GM23248 (cell line): Measurements from ENCODE around the gene SNRPN. TPM values are rescaled to one million over a fixed set of nuclear protein-coding genes. Genes with fewer than 3 reads are reported as not detected.
"Not testable (repeated sequence)": the region's sequence is repeated elsewhere in the genome, so short reads cannot be mapped to it uniquely, and the experiment has no call there.

Experiments used
- DNase-seq: peaks from one replicate; pipeline ENCODE4 v3.0.0-alpha.2; 2015
- H2AFZ ChIP-seq: fragments of 200-600 bp; sonication (generic); 2 replicates; pipeline ENCODE4 v1.6.1; 2016; ENCODE audit warnings: antibody characterized with exemption
- H3F3A ChIP-seq: fragments of 200-600 bp; sonication (generic); 2 replicates; pipeline ENCODE4 v1.6.1; 2016; ENCODE audit warnings: mild to moderate bottlenecking, antibody characterized with exemption, mixed run types; ENCODE audit not compliant: insufficient read depth
- H3K27ac ChIP-seq: fragments of 200-600 bp; sonication (generic); 2 replicates; pipeline ENCODE4 v1.5.1; 2016; ENCODE audit warnings: mild to moderate bottlenecking
- H3K27me3 ChIP-seq: fragments of 200-600 bp; sonication (generic); replicated peaks from 2 replicates; pipeline ENCODE4 v1.6.1; 2016; ENCODE audit warnings: mild to moderate bottlenecking; ENCODE audit not compliant: insufficient read depth
- H3K36me3 ChIP-seq: fragments of 200-600 bp; sonication (generic); 2 replicates; pipeline ENCODE4 v1.6.1; 2016; ENCODE audit warnings: low read depth, mild to moderate bottlenecking
- H3K4me1 ChIP-seq: fragments of 200-600 bp; sonication (generic); 2 replicates; pipeline ENCODE4 v1.6.1; 2016; ENCODE audit warnings: mild to moderate bottlenecking; ENCODE audit not compliant: insufficient read depth
- H3K4me2 ChIP-seq: fragments of 200-600 bp; sonication (generic); one replicate; pipeline ENCODE4 v1.6.1; 2016; ENCODE audit warnings: mild to moderate bottlenecking; ENCODE audit not compliant: unreplicated experiment
- H3K4me3 ChIP-seq: fragments of 200-600 bp; sonication (generic); 2 replicates; pipeline ENCODE4 v1.5.1; 2016; ENCODE audit warnings: mild to moderate bottlenecking
- H3K79me2 ChIP-seq: fragments of 200-600 bp; sonication (generic); 2 replicates; pipeline ENCODE4 v1.6.1; 2016; ENCODE audit warnings: mild to moderate bottlenecking; ENCODE audit not compliant: insufficient read depth
- H3K9ac ChIP-seq: fragments of 200-600 bp; sonication (generic); 2 replicates; pipeline ENCODE4 v1.6.1; 2016; ENCODE audit warnings: mild to moderate bottlenecking
- H3K9me2 ChIP-seq: fragments of 200-600 bp; sonication (generic); 2 replicates; pipeline ENCODE4 v1.6.1; 2016; ENCODE audit warnings: mixed run types, mild to moderate bottlenecking, moderate library complexity; ENCODE audit not compliant: insufficient read depth
- H3K9me3 ChIP-seq: fragments of 200-600 bp; sonication (generic); one replicate; pipeline ENCODE4 v1.6.1; 2017; ENCODE audit warnings: low read depth
- H4K20me1 ChIP-seq: fragments of 200-600 bp; sonication (generic); 2 replicates; pipeline ENCODE4 v1.6.0; 2016; ENCODE audit not compliant: insufficient read depth
- EZH2 ChIP-seq: fragments of 200-600 bp; sonication (generic); IDR thresholded peaks from 2 replicates; pipeline ENCODE4 v1.6.1; 2018; ENCODE audit warnings: antibody characterized with exemption, mild to moderate bottlenecking; ENCODE audit not compliant: insufficient read depth, poor library complexity, severe bottlenecking
- EZH2phosphoT487 ChIP-seq: fragments of 200-600 bp; sonication (generic); IDR thresholded peaks from 2 replicates; pipeline ENCODE4 v1.6.1; 2018; ENCODE audit warnings: antibody characterized with exemption, moderate library complexity, mild to moderate bottlenecking, low read depth; ENCODE audit not compliant: insufficient read depth
- WGBS, 2 experiments: methylation state at CpG; one replicate each; pipeline ENCODE4 v1.1.6; 2015 to 2017; ENCODE audit warnings: low lambda C conversion rate in 2 of 2, low coverage in 1 of 2; ENCODE audit errors: missing lambda C conversion rate in 2 of 2; 5-methylcytosine and 5-hydroxymethylcytosine counted together
- in situ Hi-C: fragments of 300-500 bp; cut with MboI; formaldehyde crosslinking; loops from 2 replicates; pipeline ENCODE4 v1.15.0; 2020
- polyA plus RNA-seq: library from polyadenylated mRNA; unstranded; fragments of >200 nt; fragmentation: Nextera tagmentation; extraction: Ambion mirVana; gene quantifications from 2 replicates; pipeline ENCODE4 v1.2.1, GENCODE V29; 2016
- total RNA-seq: library from RNA; depleted of rRNA; stranded (reverse); fragments of >200 nt; shearing (Covaris generic); gene quantifications from 2 replicates; pipeline ENCODE4 v1.2.3, GENCODE V29; 2014

Gene SNRPN
- total and polyA plus RNA-seq, 2 experiments from 2014 or later: 101 to 103 TPM

GRCh38 chr15:24962880-24963279 is 8.1 kb downstream of the SNRPN start:
- no peak overlapping the region for H3K9ac ChIP-seq
- H3K36me3 ChIP-seq: 0 out of 2 replicates have a peak, but pooled peaks cover 3% of the 10 kb centered on the region
- H3K27ac ChIP-seq: no peak overlapping the region
- no peaks in the 10 kb centered on the region for H4K20me1 ChIP-seq
- peaks cover 36% of the 10 kb centered on the region for H3K79me2 ChIP-seq
- H2AFZ ChIP-seq: no peak overlapping the region
- no peak for DNase-seq
- no peaks in the 10 kb centered on the region for H3K27me3 ChIP-seq
- H3K4me3 ChIP-seq: no peak overlapping the region
- in situ Hi-C loops: no loop called here
- no peaks in the 10 kb centered on the region for H3K4me1 ChIP-seq
- no peaks in the 10 kb centered on the region for H3F3A ChIP-seq
- no peaks in the 10 kb centered on the region for H3K9me3 ChIP-seq
- H3K4me2 ChIP-seq: no peak overlapping the region
- no peaks in the 10 kb centered on the region for H3K9me2 ChIP-seq
- 80 to 84% methylated on average over 4 of the region's 4 CpGs for WGBS, 2 experiments
- no peak for TF ChIP-seq EZH2phosphoT487
- no peak for TF ChIP-seq EZH2

- no peaks in the 10 kb centered on the region for H3K27me3 ChIP-seq
- no peaks in the 10 kb centered on the region for H3K4me1 ChIP-seq
- H3K36me3 ChIP-seq: 0 out of 2 replicates have a peak, but pooled peaks cover 6% of the 10 kb centered on the region
- no peak for DNase-seq
- no peak overlapping the region for H2AFZ ChIP-seq
- no peak overlapping the region for H3K4me3 ChIP-seq
- TF ChIP-seq EZH2phosphoT487 (no peak), EZH2 (no peak)
- no peaks in the 10 kb centered on the region for H3K9me2 ChIP-seq
- 46 to 59% methylated on average over 4 of the region's 4 CpGs for WGBS, 2 experiments
- no peaks in the 10 kb centered on the region; the same call in 1 of the 2 replicates for H3K79me2 ChIP-seq
- in situ Hi-C loops: no loop called here
- H3K27ac ChIP-seq: no peak overlapping the region
- no peak overlapping the region for H3K9ac ChIP-seq
- no peaks in the 10 kb centered on the region for H4K20me1 ChIP-seq
- H3K4me2 ChIP-seq: no peak overlapping the region
- no peaks in the 10 kb centered on the region for H3K9me3 ChIP-seq
- no peaks in the 10 kb centered on the region for H3F3A ChIP-seq
Measured at GRCh38 chr15:24966364-24967103, 11.7 kb downstream of the SNRPN start.

- no peaks in the 10 kb centered on the region for H3K9me2 ChIP-seq
- H2AFZ ChIP-seq: no peak overlapping the region
- no peaks in the 10 kb centered on the region for H4K20me1 ChIP-seq
- TF ChIP-seq EZH2 (no peak), EZH2phosphoT487 (no peak)
- no peaks in the 10 kb centered on the region for H3K27me3 ChIP-seq
- H3K4me2 ChIP-seq: no peak overlapping the region
- no peaks in the 10 kb centered on the region for H3F3A ChIP-seq
- no peak overlapping the region for H3K27ac ChIP-seq
- H3K4me1 ChIP-seq: no peaks in the 10 kb centered on the region
- H3K9ac ChIP-seq: no peak overlapping the region
- no peaks in the 10 kb centered on the region for H3K9me3 ChIP-seq
- WGBS, 2 experiments: 44 to 50% methylated on average over 3 of the region's 3 CpGs
- no peak overlapping the region for H3K4me3 ChIP-seq
- no peak for DNase-seq
- no peaks in the 10 kb centered on the region for H3K79me2 ChIP-seq
- peaks cover 3% of the 10 kb centered on the region; the same call in 1 of the 2 replicates for H3K36me3 ChIP-seq
- in situ Hi-C loops: no loop called here
Measured at GRCh38 chr15:24971052-24971451, 16.3 kb downstream of the SNRPN start.

GRCh38 chr15:24971772-24972171 is 17.0 kb downstream of the SNRPN start:
- Histone ChIP-seq H4K20me1 (no peaks in the 10 kb centered on the region), H3K27ac (no peak overlapping the region), H3K4me1 (no peaks in the 10 kb centered on the region), H3K36me3 (peaks cover 3% of the 10 kb centered on the region; the same call in 1 of the 2 replicates), H3K9me2 (no peaks in the 10 kb centered on the region), H2AFZ (no peak overlapping the region), H3K9me3 (no peaks in the 10 kb centered on the region), H3K79me2 (no peaks in the 10 kb centered on the region), H3K27me3 (no peaks in the 10 kb centered on the region), H3K4me2 (no peak overlapping the region), H3K4me3 (no peak overlapping the region), H3K9ac (no peak overlapping the region), H3F3A (no peaks in the 10 kb centered on the region)
- no peak for DNase-seq
- WGBS, 2 experiments: 54 to 57% methylated on average over 8 of the region's 8 CpGs
- in situ Hi-C loops: no loop called here
- no peak for TF ChIP-seq EZH2
- no peak for TF ChIP-seq EZH2phosphoT487

GRCh38 chr15:24972707-24973106 is 17.9 kb downstream of the SNRPN start:
- H3F3A ChIP-seq, H3K36me3 ChIP-seq, H3K4me2 ChIP-seq, H3K79me2 ChIP-seq, H3K9me2 ChIP-seq, H3K4me3 ChIP-seq, DNase-seq, in situ Hi-C loops, H3K9ac ChIP-seq, H3K27me3 ChIP-seq, H4K20me1 ChIP-seq, H3K4me1 ChIP-seq, H2AFZ ChIP-seq, H3K9me3 ChIP-seq, H3K27ac ChIP-seq: not testable (repeated sequence)
- WGBS, 2 experiments: 63 to 73% methylated on average over 5 of the region's 5 CpGs
